ENCODE measurements around the gene SHB.

SHB gene

DNA sequence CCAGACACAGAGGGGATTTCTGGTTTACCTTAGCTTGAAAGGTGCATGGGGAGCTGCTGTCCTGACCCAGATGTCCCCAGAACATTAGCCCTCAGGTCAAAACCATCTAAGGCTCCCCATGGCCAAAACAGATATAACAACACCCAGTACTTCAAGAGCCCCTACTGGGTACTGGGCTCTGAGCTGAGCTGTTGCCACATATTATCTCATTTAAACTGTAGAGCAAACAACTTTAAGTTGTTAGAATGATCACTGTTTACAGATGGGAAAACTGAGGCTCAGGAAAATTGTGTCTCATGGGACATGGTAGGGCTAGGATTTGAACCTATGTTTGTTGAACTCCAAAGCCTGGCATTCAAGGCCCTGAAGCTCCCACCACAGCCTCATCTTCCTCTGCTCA lies 144.5 kb downstream of the SHB start:
- no peak for DNase-seq

DNA sequence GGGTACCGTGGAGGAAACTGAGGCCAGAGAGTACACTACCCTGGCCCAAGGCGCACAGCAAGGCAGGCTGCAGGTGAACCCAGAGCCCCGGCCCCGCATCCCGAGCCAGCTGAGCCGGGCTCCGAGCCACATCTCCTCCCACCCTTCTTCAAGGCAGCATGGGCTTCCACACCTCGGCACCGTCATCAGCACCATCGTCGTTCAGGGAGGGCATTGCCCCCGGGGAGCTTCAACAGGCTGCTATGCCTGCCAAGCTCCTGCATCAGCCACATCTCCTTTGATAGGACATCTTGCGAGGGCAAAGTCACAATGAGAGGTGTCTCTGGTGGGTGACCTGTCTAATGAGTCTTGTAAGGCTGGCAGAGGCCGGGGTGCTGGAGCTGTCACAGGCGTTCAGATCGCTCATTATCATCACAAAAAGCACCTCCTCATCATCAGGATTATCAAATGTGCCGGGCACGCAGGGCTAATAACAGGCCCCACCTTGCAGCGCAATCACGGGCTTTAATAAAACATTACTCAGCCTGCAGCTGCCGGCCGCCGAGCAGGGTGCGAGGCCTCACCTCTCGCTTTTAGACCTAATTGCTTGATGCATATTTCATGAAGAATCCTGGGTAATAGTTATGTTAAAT lies 145.1 kb downstream of the SHB start:
- DNase-seq: no peak

DNA sequence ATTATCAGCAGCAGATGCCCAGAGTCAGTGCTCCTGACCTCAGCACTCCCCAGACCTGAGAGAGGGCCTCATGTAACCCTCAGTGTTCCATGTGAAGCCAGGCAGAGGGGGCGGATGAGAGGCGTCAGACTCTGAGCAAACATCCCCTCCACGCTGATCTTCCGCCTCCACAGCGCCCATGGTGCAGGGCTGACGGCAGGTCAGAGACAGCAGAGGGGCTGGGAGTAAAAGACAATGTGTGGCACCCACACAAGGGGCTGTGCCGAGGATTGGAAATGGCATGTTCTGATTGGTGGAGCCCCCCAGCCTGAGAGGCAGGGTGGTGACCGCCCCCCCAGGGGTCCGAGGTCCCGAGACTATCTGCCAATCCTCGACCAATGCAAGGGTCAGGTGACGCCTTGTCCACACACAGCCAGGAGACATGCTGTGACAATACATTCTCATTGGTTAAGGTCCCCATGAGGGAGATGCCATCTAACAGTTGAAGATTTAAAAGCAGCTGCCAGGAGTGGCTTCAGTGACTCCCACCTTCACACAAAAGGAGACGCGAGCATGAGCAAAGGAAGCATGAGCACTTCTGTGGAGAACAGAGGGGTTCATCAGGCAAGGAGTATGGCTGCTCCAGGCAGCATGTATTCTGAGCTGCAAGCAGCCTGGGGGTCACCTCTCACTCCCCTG lies 145.8 kb downstream of the SHB start:
- no peak for DNase-seq

DNA sequence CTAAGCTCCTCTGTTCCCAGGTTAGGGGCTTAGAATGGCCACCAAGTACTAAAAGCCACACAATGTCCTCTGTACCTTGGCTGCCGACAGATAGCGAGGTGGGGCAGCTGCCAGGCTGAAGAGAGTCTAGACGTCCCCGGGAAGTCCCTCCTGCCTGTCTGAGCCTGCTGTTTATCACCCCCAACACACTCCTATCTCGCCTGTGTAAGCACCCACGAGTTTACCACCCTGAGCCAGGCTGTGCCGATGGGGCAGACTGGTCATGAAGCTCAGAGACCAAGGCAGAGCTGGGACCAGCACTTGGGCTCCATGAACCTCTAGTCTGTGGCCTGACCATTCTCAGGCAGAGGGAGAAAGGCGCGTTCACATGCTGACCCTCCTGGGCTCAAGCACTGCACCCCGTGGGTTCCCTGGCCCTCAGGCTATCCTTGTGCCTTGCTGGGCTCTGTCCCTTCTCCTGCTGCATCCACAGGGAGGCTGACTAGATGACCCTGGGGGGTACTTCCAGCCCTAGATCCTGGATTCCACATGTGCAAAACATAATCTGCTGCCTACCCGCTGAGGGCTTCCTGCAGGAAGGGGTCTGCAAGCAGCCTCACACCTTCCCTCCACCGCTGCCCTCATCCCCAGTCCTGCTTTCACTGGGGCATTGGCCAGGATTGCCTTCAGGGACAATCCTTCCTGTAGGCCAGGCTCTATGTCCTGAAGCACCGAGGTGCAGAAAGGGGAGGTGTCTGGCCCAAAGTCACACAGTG lies 146.5 kb downstream of the SHB start:
- no peak for DNase-seq

DNA sequence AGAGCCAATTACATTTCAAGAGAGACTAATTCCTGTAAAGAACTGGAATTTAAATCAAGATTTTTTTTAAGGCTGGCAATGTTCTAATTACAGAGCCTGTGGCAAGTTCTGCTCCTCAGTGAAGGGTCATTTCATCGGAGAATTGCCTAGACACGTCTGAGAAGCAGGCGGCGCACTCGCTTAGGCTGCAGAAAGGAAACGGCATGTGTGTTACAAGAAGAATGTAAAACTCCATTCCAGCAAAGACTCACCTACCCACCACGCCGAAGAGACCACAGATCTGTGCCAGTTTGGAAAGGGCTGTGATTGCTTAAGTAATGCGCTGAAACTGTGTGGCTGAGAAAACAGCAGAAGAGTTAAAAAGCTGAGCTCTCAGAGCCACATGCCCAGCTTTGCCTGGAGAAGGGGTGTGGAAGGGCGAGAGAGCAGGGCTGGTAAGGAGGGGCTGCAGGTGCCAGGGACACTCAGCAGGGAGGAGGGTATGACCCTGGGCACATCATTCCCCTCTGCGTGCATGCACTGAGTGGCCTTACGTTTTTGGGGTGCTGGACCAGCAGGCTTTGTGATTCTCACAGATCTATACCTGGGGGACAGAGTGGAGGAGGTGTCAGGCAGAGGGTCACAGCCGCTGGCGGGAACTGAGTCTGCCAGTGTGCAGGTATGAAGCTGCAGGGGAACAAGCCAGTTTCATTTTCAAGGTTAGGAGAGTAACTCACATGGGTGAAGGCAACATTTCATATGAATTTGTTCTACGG lies 147.3 kb downstream of the SHB start:
- DNase-seq: no peak

DNA sequence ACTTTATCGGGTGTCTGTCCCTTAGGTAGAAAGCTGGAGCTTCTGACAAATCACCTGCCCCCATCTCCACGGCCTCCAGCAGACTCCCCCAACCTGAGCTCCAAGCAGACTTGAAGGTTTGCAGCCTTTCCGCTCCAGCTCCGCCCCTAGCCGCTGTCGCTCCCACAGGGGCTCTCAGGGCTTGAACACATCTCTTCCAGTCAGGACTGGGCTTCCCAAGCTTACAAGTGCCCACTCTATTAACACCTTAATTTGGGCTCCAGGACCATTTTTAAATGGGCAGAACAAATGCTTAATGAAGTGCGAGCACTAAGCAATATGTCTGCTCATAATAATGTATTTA lies 147.9 kb downstream of the SHB start:
- DNase-seq: no peak

DNA sequence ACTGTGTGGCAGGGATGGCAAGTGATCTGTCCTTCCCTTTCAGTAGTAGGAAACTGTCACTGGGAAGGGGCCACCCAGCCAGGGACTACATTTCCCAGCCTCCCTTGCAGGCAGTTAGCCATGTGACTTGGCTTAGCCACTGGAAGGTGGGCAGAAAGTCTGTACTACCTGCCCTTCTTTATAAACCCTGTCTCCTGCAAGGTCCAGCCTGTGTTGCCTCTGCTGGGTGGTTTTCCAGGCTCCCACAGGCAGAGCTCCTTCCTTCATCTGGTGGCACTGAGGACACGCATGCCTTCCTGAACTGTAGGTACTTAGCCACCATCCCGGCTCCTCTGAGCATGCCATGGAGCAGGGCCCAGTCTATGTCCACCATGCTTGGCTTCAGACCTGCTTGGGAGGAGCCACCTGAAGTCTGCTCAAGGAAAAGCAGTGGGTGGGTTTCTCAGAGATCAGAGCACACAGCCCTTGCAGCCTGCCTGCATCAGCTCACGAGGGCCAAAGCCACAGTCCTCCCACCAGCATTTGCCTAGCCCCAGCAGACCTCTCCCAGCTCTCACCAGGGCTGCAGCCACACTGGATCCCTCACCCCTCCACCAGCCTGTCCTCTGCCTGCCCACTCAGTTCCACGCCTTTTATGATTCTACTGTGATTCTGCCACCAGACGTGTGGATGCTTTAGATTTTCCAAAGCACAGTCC lies 148.4 kb downstream of the SHB start:
- DNase-seq: no peak

DNA sequence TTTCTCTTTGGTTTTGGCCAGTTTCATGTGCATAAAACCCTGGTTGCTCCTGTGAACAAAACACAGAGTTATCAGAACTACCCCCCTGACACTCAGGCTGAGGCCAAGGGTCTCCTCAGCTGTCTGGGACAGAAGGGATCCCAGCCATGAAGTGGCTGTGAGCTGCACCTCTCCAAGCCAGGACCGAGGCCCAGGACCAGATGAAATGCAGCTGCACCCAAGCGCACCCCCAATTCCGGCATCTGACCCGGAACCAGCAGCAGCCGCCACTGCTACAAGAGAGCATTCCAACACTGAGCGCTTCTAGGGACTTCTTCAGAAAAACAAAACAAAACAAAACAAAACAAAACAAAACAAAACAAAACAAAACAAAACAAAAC lies 149.1 kb downstream of the SHB start:
- DNase-seq: no peak

DNA sequence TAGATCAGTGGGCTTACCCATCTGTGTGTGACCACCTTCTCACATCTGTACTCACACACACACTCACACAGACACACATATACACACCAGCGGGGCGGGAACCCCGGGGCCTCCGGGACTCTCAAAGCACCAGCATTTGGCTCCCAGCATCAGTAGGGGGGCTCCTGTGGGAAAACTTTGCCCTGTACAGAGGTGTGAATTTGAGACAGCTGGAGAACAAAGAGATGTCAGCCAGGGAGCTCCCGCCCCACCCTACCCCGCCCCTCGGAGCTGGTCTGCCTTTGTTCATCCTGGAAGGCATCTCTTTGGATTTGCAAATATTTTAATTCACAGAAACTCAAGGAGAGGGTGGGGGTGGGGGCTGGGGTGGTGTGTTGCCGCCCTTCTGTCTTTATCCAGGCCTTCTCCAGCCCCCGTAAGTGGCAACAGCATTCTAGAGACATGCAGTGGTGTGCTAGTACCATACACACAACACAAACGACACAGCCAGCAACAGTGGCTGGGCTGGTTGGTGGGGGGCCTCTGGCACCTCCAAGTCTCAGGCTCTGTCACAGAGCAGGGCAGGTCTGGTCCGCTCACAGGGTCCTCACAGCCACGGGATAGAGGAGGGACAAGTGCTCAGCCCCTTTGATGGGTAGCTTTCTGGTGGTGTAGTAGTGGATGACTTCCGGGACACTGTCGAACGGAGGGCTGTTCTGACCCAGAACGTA lies 149.6 kb downstream of the SHB start:
- no peak for DNase-seq

DNA sequence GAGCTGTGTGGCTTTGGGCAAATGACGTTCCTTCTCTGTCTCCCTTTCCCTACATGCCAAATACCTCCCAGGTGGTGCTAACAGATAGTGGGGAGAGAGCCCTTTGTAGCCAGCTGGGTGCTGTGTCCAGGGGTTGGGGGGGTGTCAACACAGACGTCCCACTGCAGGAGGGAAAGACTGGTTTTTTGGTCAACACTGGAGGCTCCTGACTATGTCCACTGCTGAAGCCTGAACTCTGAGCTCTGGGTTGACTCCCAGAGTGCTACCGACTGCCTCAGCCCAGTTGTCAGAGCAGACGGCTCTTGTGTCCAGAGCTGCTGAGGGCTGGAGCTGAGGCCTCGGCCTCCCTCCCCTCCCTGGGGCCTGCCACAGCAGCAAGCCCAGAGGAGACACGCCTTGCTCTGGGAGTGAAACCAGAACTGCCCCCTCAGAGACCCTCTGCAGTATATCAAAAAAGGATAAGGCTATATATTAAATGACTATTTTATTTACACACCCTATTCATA lies 150.3 kb downstream of the SHB start:
- DNase-seq: no peak

DNA sequence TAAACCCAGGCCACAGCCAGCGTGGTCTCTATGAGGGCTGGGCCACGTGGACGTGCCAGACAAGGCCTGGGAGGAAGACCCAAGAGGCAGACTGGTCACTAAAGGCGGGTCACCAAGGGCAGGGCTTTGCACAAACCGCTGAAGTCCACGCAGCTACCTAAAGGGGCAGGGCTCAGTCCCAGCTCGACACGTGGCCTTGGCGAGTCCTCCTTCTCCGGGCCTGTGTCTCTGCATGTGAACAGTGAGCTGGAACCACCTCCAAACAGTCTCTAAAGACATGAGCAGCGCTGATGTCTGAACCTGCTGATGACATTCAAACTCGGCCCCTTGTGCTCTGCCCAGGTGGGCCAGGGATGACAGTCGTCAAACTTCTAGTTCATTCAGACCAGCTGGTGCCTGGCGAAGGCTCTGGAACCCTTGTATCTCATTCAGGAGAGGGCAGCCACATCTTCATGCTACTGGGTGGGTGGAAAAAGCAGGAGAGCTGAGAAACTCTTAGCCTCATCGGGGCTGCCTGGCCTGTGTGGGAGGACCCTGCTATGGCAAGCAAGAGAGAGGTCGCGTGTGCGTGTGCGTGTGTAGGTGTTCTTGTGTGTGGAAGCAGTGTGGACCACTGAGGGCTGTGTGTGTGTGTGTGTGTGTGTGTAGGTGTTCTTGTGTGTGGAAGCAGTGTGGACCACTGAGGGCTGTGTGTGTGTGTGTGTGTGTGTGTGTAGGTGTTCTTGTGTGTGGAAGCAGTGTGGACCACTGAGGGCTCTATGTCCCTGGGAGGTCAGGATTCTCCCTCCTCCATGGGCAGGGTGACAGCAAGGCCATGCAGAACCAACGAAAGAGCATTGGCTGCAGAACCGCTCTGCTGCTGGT lies 151.0 kb downstream of the SHB start:
- no peak for DNase-seq

DNA sequence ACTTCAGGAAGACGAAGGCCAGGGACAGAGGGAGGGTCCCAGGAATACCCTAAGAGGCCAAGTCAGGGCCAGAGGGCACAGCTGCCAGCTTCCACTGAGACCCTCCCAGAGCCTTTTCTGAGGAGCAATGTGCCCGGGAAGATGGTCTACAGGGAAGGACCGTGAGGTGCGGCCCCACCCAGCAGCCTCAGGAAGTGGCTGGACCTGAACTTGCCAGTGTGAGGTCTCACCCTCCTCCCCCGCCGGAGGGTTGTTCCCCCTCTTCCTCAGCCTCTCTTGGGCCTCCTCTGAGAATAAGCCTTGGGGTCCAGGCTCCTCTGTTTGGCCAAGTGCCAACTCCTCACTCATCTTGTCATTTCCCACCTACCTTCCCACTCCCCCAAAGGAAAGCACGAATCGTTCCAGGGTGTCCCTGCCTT lies 151.7 kb downstream of the SHB start:
- no peak for DNase-seq

DNA sequence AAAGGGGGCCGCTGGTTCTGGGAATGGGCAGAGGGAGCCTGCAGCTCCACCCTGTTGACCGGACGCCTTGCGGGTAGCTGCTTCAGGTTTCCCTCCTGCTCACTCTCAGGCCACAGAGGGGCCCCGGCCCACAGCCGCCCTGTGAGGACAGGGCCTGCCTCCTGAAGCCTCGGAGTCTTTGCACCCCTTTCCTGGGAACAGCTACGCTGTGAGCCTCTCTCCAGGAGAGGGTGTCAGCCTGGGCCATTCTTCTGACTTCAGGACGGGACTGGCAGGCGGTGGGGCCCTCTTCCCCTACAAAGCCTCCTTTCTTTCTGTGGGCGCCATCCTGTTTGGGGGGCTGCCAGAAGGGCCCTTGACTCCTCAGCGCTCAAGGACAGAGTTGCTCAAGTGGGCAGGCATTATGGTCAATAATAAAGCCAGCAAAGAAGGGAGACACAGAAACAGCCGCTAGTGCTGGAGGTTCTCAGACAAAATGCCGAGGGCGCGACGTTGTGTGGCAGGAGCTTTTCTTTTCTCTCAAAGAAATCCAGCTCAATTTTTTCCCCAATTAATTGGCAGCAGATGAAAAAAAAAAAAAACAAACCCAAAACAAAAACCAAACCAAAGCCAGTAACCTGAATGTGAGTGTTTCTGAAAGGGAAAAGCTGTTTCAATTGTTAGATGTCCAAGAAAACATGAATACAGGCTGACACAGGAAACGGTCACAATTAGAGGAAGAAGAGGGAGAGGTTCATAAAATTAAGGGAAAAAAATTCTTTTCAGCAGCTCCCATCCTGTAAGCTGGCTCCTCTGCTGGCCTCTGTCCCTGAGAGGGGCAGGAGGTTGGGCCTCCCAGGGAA lies 152.3 kb downstream of the SHB start:
- no peak for DNase-seq

DNA sequence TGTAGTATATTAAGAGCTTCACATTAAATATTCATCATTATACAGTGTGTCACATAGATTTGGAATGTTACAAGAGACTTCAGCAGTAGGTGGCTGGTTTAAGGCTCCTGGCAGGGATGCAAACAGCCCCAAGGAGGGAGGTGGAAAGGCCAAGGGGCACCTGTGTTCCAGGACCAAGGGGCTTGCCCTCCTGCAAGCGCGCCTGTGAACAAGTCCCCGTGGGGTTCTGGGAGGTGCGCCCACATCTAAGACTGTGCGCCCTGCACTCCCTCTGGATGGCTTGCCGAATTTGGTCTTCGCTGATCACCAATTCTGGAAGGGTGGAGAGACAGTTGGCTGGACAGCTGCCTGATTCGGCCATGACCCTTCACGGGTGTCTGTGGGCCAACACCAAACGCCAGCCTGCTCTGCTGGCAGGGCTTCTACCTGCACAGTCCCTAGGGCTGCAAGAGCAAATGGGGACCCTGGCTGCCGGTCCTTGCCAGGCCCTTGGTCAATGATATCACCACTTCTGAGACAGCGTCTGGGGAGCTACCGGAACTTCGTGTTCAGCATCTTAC lies 153.0 kb downstream of the SHB start:
- DNase-seq: no peak

DNA sequence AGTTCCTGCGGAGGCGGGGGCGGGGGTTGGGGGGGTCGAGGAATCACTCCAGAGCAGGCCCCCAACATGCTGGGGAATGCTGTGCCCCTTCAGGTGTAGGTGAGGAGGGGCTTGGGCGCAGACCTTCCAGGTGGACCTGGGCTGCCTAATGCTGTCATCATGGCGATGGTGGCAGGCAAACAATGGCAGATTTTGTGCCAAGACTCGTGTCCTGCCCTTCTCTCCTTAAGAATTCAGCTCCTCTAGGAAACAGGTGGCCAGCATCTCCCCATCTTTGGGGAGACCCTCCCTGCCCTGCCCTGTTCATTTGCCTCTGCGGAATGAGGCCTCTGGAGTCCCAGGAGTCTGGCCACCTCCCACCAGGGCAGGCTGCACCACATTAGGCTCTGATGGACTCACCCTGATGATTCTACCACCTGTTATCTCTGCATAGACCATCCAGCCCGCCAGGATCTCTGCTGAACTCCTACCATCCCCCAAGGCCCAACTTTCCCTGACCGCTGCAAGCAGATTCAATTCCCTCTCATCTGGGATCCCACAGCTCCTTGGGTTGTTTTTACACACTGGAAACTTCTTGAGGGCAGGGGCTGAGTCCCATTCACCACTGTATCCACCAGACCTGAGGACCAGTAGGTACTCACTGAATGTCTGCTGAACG lies 154.2 kb downstream of the SHB start:
- DNase-seq: no peak

DNA sequence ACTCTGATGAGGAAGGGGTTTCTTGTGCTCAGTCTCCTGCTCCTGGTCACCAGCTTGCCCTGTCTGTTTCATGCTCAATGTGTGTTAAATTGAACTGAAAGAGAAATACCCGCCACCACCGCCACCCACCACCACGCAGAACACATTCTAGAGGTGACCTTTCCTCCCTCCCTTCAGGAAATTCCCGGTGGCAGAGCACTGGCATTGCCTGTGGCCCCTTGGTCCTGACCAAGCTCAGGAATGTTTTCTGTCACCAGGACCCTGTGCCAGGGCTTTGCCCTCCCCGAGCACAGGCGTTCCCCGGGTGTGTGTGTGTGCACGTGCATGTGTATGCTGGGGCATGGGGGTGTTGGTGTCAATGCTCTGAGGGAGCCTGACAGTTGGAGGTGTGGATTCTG lies 154.9 kb downstream of the SHB start:
- no peak for DNase-seq

DNA sequence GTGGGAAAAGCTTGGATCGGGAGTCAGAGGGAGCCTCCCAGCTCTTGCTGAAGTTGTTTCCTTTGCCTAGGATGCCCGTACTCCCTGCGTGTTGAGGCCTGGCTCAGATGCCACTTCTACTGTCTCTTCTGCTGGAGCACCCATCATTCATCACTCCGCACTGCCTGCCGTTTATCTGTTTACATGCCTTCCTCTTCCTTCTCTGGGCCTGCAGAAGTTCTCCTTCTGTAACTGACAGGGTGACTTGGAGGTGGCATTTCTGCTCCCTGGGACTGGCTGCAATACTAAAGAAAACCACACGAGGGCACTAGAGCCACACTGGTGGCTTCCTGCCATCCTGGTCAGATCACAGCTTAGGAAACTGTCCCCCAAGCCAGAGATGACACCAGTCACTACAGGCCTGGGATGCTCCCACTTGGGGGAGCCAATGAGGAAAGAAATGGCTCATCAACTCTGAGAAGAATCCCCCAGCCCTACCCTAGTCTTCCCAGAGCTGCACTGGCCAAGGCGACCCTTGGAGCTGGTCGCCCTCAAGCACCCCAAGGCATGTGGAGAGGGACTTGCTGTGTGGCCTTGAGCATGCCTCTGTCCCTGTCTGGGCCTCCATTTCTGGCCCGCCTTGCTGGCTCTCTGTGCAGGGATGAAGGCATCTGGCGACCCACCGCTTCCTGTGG lies 155.4 kb downstream of the SHB start:
- DNase-seq: peak; percentile 40

DNA sequence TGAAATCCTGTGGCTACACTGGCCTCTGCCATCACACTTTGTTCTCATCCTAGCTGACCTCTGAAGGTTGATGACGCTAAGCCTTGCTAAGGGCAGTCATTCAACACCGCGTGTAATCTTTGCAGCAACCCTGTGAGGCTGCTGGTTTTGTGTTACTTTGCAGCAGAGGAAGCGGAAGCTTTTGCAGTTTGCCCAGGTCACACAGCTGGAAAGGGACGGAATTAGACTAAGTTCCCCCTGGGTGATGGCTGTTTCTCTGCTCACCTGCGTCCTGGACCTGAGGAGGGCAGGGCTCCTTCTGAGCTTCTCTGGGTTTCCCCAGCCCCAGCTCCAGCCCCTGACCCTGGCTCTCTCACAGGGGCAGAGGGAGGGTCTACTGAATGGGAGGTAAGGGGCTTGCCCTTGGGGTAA lies 157.8 kb downstream of the SHB start:
- DNase-seq: no peak

DNA sequence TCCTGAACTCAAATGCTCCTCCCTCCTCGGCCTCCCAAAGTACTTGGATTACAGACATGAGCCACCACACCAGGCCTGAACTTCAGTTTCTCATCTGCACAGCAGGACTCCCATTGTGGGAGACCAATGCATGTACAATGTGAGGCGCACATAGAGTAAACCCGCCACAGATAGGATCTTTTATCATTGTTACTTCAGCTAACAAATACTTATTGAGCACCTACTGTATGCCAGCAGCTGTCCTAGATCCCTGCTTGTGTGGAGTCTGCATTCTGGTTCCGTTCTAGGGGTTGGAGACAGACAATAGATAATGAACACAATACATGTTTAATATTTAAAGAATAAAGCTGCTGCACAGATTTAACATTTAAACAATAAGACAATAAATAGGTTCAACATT lies 158.8 kb downstream of the SHB start:
- no peak for DNase-seq

Data from NCI-H1417 treated with DMSO at 0.1 percent for 48 hours (cell line).